Measurements from ENCODE around the gene CXCL17. TPM values are rescaled to one million over a fixed set of nuclear protein-coding genes. Genes with fewer than 3 reads are reported as not detected.

The CXCL17 gene
- total RNA-seq, 1 donor from 2014 or later, result not detected

GRCh38 chr19:42427313-42427712, 15.4 kb downstream of the CXCL17 start, which contains the start of gene LIPE:
TSS of gene LIPE (minus strand) at chr19:42427388. CDS start at chr19:42427149, 239 bp downstream.
- Mint-ChIP-seq H3K4me1 (peaks cover 17% of the 10 kb centered on the region), H3K27me3 (ENCODE audit: low read depth) (no peaks in the 10 kb centered on the region), H3K36me3 (ENCODE audit: low read depth) (no peaks in the 10 kb centered on the region), H3K9me3 (no peaks in the 10 kb centered on the region), H3K4me3 (peak within 1 kb of the TSS; percentile 27), H3K27ac (ENCODE audit: unreplicated experiment) (no peak within 1 kb of the TSS)
- no peak for TF ChIP-seq CTCF (conservative IDR thresholded peaks at IDR 0.05)
- DNase-seq (ENCODE audit: low read depth, low spot score), result no peak

- H3K4me1 Mint-ChIP-seq, result peaks cover 23% of the 10 kb centered on the region
- DNase-seq (ENCODE audit: low read depth, low spot score), result no peak
- TF ChIP-seq CTCF (conservative IDR thresholded peaks at IDR 0.05), result no peak
- no peaks in the 10 kb centered on the region for H3K36me3 Mint-ChIP-seq (ENCODE audit: low read depth)
- no peaks in the 10 kb centered on the region for H3K27me3 Mint-ChIP-seq (ENCODE audit: low read depth)
- H3K4me3 Mint-ChIP-seq, result peak overlapping the region; percentile 27
- H3K27ac Mint-ChIP-seq (ENCODE audit: unreplicated experiment), result no peak overlapping the region
- no peaks in the 10 kb centered on the region for H3K9me3 Mint-ChIP-seq
Measured at GRCh38 chr19:42426643-42427042, 16.1 kb downstream of the CXCL17 start.

- DNase-seq (ENCODE audit: low read depth, low spot score), result no peak
- peaks cover 38% of the 10 kb centered on the region for H3K4me1 Mint-ChIP-seq
- TF ChIP-seq CTCF (conservative IDR thresholded peaks at IDR 0.05), result peak; percentile 43
- H3K4me3 Mint-ChIP-seq, result peak overlapping the region; percentile 98
- H3K9me3 Mint-ChIP-seq, result no peaks in the 10 kb centered on the region
- no peaks in the 10 kb centered on the region for H3K36me3 Mint-ChIP-seq (ENCODE audit: low read depth)
- no peaks in the 10 kb centered on the region for H3K27me3 Mint-ChIP-seq (ENCODE audit: low read depth)
- no peak overlapping the region for H3K27ac Mint-ChIP-seq (ENCODE audit: unreplicated experiment)
Measured at GRCh38 chr19:42424712-42425131, 18.0 kb downstream of the CXCL17 start.

GRCh38 chr19:42424345-42424707, 18.4 kb downstream of the CXCL17 start:
- peak overlapping the region; percentile 98 for H3K4me3 Mint-ChIP-seq
- no peaks in the 10 kb centered on the region for H3K27me3 Mint-ChIP-seq (ENCODE audit: low read depth)

GRCh38 chr19:42423462-42424344, 19.0 kb downstream of the CXCL17 start:
- H3K4me1 Mint-ChIP-seq, result peaks cover 38% of the 10 kb centered on the region
- H3K4me3 Mint-ChIP-seq, result peak overlapping the region; percentile 98
- no peaks in the 10 kb centered on the region for H3K36me3 Mint-ChIP-seq (ENCODE audit: low read depth)
- no peaks in the 10 kb centered on the region for H3K9me3 Mint-ChIP-seq
- H3K27ac Mint-ChIP-seq (ENCODE audit: unreplicated experiment), result peak overlapping the region; percentile 78
- no peak for TF ChIP-seq CTCF (conservative IDR thresholded peaks at IDR 0.05)
- DNase-seq (ENCODE audit: low read depth, low spot score), result peak; percentile 78
- no peaks in the 10 kb centered on the region for H3K27me3 Mint-ChIP-seq (ENCODE audit: low read depth)

More at GRCh38 chr19:42424345-42424707, 18.4 kb downstream of the CXCL17 start:
- no peak for TF ChIP-seq CTCF (conservative IDR thresholded peaks at IDR 0.05)
- no peak overlapping the region for H3K27ac Mint-ChIP-seq (ENCODE audit: unreplicated experiment)
- DNase-seq (ENCODE audit: low read depth, low spot score), result no peak
- H3K4me1 Mint-ChIP-seq, result peaks cover 38% of the 10 kb centered on the region
- no peaks in the 10 kb centered on the region for H3K9me3 Mint-ChIP-seq
- no peaks in the 10 kb centered on the region for H3K36me3 Mint-ChIP-seq (ENCODE audit: low read depth)
